NK-92 (cell line): ENCODE measurements around the gene MCRIP2.
"Not testable (repeated sequence)": the region's sequence is repeated elsewhere in the genome, so short reads cannot be mapped to it uniquely, and the experiment has no call there.

Source experiments
- DNase-seq: peaks from one replicate; lab custom pipeline; 2025; ENCODE audit not compliant: unreplicated experiment; lab: John Stamatoyannopoulos, UW

The MCRIP2 gene

DNA sequence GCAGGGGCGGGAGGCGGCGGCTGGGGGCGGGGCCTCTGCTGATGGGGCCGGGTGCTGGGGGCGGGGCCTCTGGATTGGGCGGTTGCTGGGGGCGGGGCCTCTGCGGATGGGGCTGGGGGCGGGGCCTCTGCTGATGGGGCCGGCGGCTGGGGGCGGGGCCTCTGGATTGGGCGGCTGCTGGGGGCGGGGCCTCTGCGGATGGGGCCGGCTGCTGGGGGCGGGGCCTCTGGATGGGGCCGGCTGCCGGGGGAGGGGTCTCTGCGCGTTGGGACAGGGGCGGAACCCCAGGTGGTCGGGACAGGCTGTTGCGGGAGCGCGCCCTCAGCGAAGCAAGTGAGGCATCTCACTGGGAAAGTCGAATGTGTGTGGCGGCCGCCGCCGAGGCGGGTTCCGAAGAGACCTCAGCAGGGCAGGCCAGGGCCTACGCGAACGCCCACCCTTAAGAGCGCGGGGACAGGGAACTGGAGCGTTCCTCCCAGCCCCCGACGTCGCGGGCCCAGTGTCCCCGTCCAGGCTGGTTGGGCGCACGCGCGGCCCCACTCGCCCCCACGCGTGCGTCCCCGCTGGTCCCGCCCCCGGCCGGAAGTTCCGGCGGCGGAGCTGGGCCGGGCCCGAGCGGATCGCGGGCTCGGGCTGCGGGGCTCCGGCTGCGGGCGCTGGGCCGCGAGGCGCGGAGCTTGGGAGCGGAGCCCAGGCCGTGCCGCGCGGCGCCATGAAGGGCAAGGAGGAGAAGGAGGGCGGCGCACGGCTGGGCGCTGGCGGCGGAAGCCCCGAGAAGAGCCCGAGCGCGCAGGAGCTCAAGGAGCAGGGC, 38.4 kb downstream of the MCRIP2 start, which contains the start of gene STUB1:
Gene STUB1, plus strand, starts transcription at position 597 of the 811 bp plus-strand sequence. Its CDS starts 116 bp downstream, at position 713.
- DNase-seq, result peak; percentile 35

DNA sequence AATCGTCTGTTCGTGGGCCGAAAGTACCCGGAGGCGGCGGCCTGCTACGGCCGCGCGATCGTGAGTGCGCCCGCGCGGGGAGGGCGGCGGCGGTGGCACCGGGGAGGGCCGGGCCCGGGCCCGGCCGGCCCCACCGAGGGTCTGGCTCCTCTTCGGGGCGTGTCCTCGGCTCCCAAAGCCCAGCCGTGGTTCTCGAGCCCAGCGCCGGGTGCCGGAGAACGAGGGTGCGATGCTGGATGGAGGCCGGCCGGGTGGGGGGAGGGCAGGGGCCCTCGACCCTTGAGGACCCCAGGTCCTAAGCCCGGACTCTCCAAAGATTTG, 39.0 kb downstream of the MCRIP2 start:
- no peak for DNase-seq

DNA sequence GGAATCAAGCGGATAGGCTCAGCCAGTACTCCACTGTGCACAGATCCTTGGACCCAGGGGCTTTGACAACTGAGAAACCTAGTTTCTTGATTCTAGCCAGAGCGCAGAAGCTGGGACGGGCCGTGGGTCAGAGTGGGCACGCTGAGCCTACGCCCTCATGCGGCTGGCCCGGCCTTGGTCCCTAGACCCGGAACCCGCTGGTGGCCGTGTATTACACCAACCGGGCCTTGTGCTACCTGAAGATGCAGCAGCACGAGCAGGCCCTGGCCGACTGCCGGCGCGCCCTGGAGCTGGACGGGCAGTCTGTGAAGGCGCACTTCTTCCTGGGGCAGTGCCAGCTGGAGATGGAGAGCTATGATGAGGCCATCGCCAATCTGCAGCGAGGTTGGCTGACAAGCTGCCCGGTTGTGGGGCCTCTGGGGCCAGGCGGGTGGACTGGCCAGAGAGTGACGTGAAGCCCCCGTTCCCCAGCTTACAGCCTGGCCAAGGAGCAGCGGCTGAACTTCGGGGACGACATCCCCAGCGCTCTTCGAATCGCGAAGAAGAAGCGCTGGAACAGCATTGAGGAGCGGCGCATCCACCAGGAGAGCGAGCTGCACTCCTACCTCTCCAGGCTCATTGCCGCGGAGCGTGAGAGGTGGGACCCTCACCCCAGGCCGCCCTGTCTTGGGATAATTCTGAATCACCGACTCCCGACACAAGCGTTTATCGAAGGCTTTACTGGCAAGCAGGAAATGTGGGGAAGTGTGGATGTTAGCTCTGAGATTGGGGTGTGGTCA, 39.5 kb downstream of the MCRIP2 start:
- DNase-seq, result no peak

DNA sequence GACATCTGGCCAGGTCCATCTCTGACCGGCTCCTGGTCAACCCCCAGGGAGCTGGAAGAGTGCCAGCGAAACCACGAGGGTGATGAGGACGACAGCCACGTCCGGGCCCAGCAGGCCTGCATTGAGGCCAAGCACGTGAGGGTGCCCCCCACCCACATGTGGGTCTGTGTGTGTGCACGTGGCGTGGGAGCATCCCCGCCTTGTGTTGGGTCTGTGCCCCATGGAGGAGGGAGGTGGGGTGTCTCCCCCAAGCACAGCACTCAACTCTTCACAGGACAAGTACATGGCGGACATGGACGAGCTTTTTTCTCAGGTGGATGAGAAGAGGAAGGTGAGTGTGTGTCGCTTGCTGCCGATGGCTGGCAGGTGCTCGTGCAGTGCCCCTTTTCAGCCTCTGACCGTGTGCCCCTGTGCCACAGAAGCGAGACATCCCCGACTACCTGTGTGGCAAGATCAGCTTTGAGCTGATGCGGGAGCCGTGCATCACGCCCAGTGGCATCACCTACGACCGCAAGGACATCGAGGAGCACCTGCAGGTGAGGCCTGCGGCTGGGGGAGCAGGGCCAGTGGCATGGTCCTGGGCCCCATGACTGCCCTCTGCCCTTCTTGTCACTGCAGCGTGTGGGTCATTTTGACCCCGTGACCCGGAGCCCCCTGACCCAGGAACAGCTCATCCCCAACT, 40.3 kb downstream of the MCRIP2 start:
- DNase-seq, result no peak

DNA sequence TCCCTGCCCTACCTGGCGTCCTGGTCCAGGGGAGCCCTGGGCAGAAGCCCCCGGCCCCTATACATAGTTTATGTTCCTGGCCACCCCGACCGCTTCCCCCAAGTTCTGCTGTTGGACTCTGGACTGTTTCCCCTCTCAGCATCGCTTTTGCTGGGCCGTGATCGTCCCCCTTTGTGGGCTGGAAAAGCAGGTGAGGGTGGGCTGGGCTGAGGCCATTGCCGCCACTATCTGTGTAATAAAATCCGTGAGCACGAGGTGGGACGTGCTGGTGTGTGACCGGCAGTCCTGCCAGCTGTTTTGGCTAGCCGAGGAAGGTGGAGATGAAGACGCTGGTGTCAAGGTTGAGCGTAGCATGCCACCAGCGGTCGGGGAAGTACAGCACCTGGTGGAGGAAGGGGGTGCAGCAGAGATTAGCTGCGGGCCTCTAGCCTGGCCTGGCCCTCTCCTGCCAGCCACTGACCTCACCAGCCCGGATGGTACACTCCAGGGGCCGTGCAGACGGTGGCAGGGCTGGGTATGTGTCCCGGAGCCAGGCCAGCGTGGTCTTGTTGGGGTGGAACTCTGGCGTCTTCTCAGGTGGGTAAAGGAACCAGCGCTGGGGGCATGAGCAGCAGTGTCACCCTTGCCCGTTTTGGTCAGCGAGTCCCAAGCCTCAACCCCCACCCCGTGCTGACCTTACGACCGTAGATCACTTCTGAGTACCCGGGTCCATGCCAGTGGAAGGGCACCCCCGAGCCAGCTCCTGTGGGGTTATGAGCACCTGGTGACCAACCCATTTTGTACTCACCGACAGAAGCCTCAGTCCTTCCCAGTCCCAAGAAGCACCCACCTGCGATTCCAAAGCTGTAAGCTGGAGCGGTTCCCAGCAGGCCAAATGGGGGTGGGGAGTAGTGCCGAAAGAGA, 41.1 kb downstream of the MCRIP2 start:
- DNase-seq, result no peak

DNA sequence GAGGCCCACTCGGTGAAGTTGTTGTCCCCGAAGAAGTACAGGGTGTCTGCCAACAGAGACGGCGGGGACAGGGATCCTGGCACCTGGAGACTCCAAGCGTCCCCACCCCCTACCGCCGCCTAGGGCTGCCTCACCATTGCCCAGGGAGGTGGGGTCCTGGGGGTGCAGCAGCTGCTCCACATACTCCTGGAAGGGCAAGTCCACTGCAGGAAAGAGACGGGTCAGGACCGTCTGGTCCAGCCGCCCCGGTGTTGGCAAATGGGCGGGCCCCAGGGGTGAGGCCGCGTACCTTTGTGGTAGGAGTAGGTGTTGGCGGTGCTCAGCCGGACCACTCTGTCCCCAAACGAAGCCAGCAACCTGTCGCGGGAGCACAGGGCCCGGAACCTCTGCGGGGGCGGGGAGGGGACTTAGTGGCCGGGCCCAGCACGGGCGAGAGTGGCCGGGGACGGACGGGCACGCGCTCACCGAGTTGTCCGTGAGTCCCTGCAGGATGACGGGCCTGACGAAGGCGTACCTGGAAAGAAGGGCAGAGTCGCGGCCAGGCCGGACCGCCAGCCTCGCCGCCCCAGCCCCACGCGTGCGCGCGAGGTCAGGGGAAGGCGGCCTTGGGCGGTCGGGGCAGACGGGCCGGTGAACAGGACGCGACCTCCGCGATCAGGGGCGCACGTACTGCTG, 41.9 kb downstream of the MCRIP2 start:
- no peak for DNase-seq

DNA sequence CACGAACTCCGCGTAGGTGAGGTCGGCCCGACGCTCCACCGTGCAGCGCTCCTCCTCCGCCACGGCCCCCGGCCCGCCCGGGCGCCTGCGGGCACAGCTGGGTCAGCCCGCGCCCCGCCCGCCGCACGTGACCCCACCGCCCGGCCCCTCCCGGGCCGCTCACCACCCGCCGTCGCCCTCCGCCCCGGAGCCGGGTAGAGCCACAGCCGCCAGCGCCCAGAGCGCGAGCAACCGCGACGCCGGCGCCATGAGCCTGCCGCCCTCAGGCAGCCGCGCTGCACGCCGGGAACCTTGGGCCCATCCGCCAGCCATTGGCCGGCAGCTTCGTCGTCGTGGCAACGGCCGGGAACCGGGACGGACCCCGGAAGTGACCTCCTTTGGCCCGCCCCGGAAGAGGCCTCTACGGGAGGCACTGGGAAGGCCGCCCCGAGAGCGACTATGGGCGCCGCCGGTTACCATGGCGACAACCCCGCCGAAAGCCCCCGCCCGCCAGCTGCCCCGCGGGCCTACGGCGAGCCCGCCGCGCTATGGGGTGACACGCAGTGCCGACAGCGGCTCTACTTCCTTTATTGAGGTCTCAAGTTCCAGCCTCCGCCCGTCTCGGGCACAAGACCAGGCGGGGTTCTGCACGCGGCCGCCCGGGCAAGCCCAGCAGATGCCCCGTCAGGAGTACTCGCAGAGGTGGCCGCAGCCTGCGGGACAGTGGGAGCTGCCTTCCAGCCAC, 42.6 kb downstream of the MCRIP2 start, which contains the start of gene JMJD8:
Gene JMJD8, minus strand, starts transcription at position 264 of the 724 bp plus-strand sequence. Its CDS starts 15 bp downstream, at position 249.
- peak; percentile 71 for DNase-seq

DNA sequence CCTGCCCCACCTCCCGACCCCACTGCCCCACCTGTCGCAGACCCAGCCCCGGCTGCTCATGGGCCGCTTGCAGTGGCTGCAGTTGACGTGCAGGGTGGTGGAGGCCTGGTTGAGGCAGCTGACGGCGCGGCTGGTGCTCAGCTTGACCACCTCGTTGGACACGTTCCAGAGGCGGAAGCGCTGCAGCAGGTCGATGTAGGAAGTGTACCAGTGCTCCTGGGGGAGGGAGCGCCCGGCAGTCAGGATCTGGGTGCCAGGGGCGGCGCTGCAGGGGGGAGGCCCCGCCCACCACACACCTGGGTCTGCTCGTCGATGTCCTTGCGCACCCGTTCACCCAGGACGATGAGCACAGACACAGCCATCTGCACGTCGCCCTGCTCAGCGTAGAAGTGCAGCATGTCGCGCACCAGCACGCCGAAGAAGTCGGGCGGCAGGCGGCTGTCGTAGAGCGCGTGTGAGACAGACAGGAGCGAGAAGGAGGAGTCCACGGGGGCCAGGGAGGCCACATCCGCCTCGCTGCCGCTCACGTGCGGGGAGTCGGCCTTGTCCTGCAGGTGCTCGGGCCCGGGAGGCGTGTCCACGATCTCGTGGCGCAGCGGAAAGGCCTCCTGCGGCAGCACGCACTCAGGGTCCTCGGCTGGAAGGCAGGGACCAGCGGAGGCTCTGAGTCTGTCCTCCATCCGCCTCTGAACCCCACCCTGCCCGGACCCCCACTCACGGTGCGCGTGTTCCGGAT, 43.5 kb downstream of the MCRIP2 start:
- DNase-seq, result no peak

DNA sequence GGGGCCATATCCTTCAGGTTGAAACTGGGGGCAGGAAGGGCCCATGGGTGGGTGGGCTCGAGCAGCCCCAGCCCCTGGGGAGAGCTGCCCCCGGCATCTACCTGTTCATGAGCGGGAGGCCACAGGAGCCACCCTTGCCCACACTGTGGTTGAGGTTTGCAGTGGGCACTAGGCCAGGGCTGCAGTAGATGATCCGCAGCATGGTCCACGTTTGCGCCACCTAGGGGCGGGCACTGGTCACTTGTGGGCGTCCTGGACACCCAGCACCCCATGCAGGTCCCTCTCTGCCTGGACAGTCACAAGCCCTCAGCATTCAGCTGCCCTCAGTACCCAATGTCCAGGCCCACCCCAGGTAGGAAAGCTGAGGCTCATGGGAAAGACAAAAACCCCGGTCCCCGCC, 44.3 kb downstream of the MCRIP2 start:
- no peak for DNase-seq

DNA sequence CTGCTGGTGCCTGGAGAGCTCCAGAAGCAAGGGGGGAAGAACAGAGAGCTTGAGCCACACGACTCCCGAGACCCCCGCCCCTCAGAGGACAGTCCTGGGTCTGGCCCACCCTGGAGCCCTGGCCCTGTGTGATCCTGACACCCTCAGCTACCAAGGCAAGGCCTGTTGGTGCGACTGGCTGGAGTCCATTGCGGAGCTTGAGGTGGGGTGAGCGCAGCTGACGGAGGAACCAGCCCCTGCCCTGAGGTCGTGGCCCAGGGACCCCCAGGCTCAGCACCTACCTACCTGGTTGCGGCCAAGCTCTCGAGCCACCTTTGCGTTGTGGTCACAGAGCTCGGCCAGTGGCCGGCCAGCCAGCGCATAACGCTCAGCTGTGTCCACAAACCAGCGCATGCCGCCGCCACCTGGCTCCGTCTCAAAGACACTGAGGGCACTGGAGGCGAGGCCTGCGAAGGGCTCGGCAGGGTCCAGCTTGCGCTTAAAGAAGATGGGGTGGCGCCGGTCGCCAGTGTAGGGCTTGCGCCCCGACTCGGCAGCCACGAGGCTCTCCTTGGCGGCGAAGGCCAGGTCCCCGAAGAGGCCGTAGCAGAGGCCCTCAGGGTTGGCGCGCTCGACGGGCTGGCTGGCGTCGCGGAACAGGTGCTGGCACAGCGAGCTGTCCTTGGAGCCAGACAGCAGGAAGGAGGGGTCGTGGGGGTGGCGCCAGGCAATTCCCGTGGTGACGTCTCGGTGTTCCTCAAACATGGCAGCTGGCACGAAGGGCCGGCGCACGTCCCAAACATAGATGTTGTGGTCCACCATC, 45.0 kb downstream of the MCRIP2 start:
- no peak for DNase-seq

DNA sequence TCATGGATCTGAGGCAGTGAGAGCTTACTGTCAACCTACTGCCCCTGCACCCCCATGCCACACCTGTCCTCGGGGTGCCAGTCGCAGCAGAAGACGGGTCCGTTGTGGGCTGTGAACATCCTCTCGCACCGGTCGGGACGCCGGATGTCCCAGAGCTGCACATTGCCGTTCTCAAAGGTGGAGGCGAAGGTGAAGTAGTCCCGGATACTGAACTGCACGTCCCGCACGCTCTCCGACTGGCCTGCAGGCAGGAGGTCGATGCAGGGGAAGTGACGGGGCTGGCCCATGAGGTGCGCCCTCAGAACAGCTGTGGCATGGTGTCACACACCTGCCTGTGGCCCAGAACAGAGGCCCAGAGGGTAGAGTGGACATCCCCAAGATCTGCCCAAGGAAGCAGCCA, 45.9 kb downstream of the MCRIP2 start:
- DNase-seq, result no peak

DNA sequence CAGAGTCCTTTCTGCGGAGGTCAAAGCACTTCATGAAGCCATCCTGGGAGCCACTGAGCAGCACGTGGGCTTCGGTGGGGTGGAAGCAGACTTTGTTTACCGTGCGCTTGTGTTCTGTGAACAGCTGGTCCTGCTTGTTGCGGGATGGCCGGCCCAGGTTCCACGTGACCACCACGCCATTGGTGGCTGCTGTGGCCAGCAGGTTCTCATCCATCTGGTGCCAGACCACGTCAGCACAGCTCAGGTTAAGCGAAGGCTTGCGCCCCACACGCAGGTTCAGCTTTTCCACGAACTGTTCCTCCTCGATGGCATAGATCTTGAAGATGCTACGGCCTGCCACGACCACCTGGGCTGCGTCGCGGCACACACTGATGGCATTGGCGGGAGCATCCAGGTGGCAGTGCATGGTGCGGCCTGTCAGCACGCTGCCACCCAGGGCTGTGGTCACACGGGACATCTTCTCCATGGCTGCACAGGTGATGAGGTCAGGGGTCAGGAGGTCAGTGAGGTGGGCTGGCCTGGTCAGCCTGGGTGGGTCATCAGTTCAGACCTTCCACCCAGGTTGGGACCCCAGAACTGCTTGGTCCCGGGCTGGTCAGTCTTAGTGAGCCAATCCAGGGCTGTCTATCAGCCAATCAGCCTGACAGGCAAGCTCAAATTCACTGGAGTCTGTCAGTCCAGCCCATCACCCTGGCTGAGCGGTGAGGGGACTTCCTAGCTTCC, 47.7 kb downstream of the MCRIP2 start:
- DNase-seq, result no peak

DNA sequence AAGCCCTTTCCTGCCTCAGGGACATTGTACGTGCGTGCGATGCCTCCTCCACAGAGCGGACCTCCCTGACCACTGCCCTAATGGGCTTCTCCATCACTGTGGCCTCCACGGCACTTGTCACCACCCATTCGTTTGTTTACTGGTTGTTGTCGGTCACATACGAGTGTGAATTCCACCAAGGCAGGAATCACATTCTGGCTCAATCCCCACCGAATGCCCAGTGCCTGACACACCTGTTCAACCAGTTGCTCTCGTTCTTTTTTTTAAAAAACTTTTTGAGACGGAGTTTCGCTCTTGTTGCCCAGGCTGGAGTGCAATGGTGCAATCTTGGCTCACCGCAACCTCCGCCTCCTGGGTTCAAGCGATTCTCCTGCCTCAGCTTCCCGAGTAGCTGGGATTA, 49.6 kb downstream of the MCRIP2 start:
- not testable (repeated sequence) for DNase-seq

DNA sequence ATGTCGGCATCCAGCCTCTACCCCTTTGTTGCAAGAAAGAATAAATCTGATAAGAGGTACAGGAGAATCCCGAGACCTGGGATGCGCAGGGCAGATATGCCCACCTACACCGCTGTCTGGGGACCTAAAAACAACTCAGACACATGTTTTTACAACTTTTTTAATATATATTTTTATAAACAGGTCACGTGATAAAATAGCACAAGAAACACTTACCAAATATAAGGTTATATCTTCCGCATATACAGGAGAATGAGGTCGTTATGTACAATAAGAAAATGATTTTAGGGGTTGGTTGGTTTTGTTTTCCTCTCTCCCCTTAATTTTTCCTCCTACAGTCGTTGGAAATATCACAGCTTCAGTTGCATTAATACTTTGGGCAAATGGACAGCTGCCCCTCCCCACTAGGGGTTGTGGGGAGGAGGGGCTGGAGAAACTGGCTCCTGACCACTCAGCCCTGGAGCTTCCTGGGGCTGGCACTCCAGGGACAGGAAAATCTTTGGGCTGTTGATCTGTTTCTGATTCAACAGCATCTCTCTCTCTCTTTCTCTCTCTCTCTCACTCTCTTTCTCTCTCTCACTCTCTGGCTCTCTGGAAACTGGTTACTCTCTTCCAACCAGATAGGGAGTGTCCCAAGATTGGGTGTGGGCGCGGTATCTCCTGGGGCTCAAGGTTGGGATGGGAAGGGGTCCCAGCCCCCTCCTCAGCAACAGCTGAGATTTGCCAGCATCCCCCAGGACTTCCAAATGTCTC, 50.9 kb downstream of the MCRIP2 start:
- no peak for DNase-seq

DNA sequence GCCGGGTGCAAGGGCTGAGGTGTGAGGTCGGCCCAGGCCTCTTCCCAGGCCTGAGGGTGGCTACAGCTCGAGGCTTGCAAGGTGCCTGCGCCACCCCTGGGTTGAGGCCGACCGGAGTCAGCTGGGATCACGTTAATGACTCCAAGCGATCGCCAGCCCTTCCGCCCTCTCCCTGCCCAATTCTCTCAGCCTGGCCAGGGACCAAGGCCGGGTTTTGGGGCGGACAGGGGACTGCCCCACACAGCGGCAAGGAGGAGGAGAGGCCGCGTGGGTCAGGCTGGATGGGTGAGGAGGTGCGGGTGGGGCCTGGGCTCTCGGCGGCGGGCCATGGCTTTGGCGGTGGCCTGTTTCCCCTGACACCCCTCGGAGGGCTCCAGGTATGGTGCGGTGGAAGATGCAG, 51.7 kb downstream of the MCRIP2 start:
- DNase-seq, result no peak

DNA sequence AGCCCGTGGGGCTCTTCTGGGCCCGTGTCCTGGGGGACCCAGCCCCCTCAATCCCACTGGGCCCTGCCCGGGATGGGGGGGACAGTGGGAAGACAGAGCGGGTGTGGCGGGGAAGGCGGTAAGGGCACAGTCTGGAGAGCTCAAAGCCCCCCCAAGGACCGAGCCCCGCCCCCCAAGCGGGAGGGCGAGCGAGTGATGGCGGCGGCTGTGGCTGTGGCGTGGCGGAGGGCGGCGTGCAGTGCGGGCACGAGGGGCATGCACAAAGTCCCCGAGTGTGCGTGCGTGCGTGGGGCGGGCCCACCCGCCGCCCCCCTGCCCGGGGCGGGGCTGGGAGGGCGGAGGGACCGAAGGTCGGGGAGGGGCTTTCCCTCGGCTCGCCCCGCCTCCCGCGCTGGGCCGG, 52.1 kb downstream of the MCRIP2 start:
- no peak for DNase-seq
